Activated T-cell treated with anti-CD3 and anti-CD28 coated beads, Interleukin-2, amount 50 U/mL, for 72 hours (primary cell): ENCODE results near the gene CRIP3. TPM values are rescaled to one million over a fixed set of nuclear protein-coding genes. Genes with fewer than 3 reads are reported as not detected.
"Not testable (repeated sequence)": the region's sequence is repeated elsewhere in the genome, so short reads cannot be mapped to it uniquely, and the experiment has no call there.

Experiments
- ATAC-seq, 2 donors: fragments of 150-1000 bp; cut with Tn5 transposase; replicated peaks in 1 of 2; 2 replicates each; pipeline ENCODE4 v1.10.0; 2021; ENCODE audit warnings: moderate library complexity in 2 of 2, mild to moderate bottlenecking in 1 of 2
- DNase-seq, 2 donors: peaks; one replicate each; pipeline ENCODE4 v3.0.0; 2021 to 2022; ENCODE audit warnings: mixed read lengths in 1 of 2
- H3K27ac Mint-ChIP-seq: one replicate; pipeline ENCODE4 v1.8.0; 2022; ENCODE audit warnings: mild to moderate bottlenecking, moderate library complexity, mixed read lengths
- H3K27me3 Mint-ChIP-seq: one replicate; pipeline ENCODE4 v1.8.0; 2022; ENCODE audit warnings: low read depth, mixed read lengths
- H3K36me3 Mint-ChIP-seq, 2 donors: one replicate each; pipeline ENCODE4 v1.8.0; 2022; ENCODE audit warnings: mixed read lengths in 2 of 2, mild to moderate bottlenecking in 1 of 2; ENCODE audit not compliant: insufficient read depth in 2 of 2
- H3K4me1 Mint-ChIP-seq: one replicate; pipeline ENCODE4 v1.8.0; 2022; ENCODE audit warnings: low read depth, mixed read lengths
- H3K4me3 Mint-ChIP-seq, 2 donors: one replicate each; pipeline ENCODE4 v1.8.0; 2022; ENCODE audit warnings: mild to moderate bottlenecking in 2 of 2, mixed read lengths in 2 of 2, moderate library complexity in 2 of 2
- H3K9me3 Mint-ChIP-seq, 2 donors: one replicate each; pipeline ENCODE4 v1.8.0; 2022; ENCODE audit warnings: mixed read lengths in 2 of 2
- total RNA-seq, 2 donors: library from RNA; stranded (reverse); gene quantifications; one replicate each; pipeline ENCODE4 v1.2.3, GENCODE V29; 2022

Gene CRIP3
- total RNA-seq, 2 donors from 2014 or later, result 0.82 to 0.90 TPM

- H3K4me3 Mint-ChIP-seq, result no peak overlapping the region
- no peaks in the 10 kb centered on the region for H3K36me3 Mint-ChIP-seq
- H3K9me3 Mint-ChIP-seq, result no peaks in the 10 kb centered on the region
- no peak for DNase-seq
- no peak overlapping the region for H3K27ac Mint-ChIP-seq
- H3K27me3 Mint-ChIP-seq, result no peaks in the 10 kb centered on the region
- peaks cover 12% of the 10 kb centered on the region for H3K4me1 Mint-ChIP-seq
- ATAC-seq, result no peak
Measured at GRCh38 chr6:43328528-43328927, 19.9 kb upstream of the CRIP3 start.

GRCh38 chr6:43325876-43326275 lies 17.2 kb upstream of the CRIP3 start:
- H3K9me3 Mint-ChIP-seq, result no peaks in the 10 kb centered on the region
- H3K4me1 Mint-ChIP-seq, result no peaks in the 10 kb centered on the region
- no peaks in the 10 kb centered on the region for H3K27me3 Mint-ChIP-seq
- DNase-seq, result no peak
- H3K4me3 Mint-ChIP-seq, result no peak overlapping the region
- no peak for ATAC-seq
- no peaks in the 10 kb centered on the region for H3K36me3 Mint-ChIP-seq
- H3K27ac Mint-ChIP-seq, result no peak overlapping the region

- ATAC-seq (no peak), DNase-seq (no peak)
- Mint-ChIP-seq H3K27ac (no peak overlapping the region), H3K4me3 (no peak overlapping the region), H3K9me3 (no peaks in the 10 kb centered on the region), H3K36me3 (no peaks in the 10 kb centered on the region), H3K27me3 (no peaks in the 10 kb centered on the region), H3K4me1 (no peaks in the 10 kb centered on the region)
Measured at GRCh38 chr6:43318011-43318410, 9.4 kb upstream of the CRIP3 start.

GRCh38 chr6:43313813-43314212 lies 5.2 kb upstream of the CRIP3 start:
- Mint-ChIP-seq H3K27ac (no peak overlapping the region), H3K4me3 (no peak overlapping the region), H3K27me3 (peaks cover 8% of the 10 kb centered on the region), H3K4me1 (peaks cover 6% of the 10 kb centered on the region), H3K9me3 (no peaks in the 10 kb centered on the region), H3K36me3 (no peaks in the 10 kb centered on the region)
- DNase-seq (no peak), ATAC-seq (no peak)

- Mint-ChIP-seq H3K9me3 (no peaks in the 10 kb centered on the region), H3K27me3 (peaks cover 8% of the 10 kb centered on the region), H3K27ac (no peak overlapping the region), H3K4me1 (peaks cover 13% of the 10 kb centered on the region), H3K36me3 (no peaks in the 10 kb centered on the region), H3K4me3 (no peak overlapping the region)
- DNase-seq (no peak), ATAC-seq (no peak)
Measured at GRCh38 chr6:43311666-43312065, 3.0 kb upstream of the CRIP3 start.

GRCh38 chr6:43310624-43311023 lies 2.0 kb upstream of the CRIP3 start:
- no peaks in the 10 kb centered on the region for H3K9me3 Mint-ChIP-seq
- no peaks in the 10 kb centered on the region for H3K36me3 Mint-ChIP-seq
- DNase-seq (no peak), ATAC-seq (no peak)
- H3K27me3 Mint-ChIP-seq, result peaks cover 8% of the 10 kb centered on the region
- H3K4me3 Mint-ChIP-seq, result no peak overlapping the region
- H3K27ac Mint-ChIP-seq, result no peak overlapping the region
- H3K4me1 Mint-ChIP-seq, result peaks cover 13% of the 10 kb centered on the region

GRCh38 chr6:43310134-43310533 lies 1.5 kb upstream of the CRIP3 start:
- DNase-seq (no peak), ATAC-seq (no peak)
- H3K27me3 Mint-ChIP-seq, result peaks cover 8% of the 10 kb centered on the region
- H3K9me3 Mint-ChIP-seq, result no peaks in the 10 kb centered on the region
- peaks cover 13% of the 10 kb centered on the region for H3K4me1 Mint-ChIP-seq
- H3K36me3 Mint-ChIP-seq, result no peaks in the 10 kb centered on the region
- H3K27ac Mint-ChIP-seq, result no peak overlapping the region
- H3K4me3 Mint-ChIP-seq, result no peak overlapping the region

GRCh38 chr6:43308990-43309477 lies 408 bp upstream of the CRIP3 start:
- H3K27me3 Mint-ChIP-seq, result peaks cover 8% of the 10 kb centered on the region
- no peak overlapping the region for H3K27ac Mint-ChIP-seq
- no peak for ATAC-seq

GRCh38 chr6:43307451-43308100 lies 1.1 kb downstream of the CRIP3 start:
- DNase-seq, result no peak
- H3K4me3 Mint-ChIP-seq, result peak overlapping the region; percentile 23 to 87

More at GRCh38 chr6:43308990-43309477, 408 bp upstream of the CRIP3 start:
- DNase-seq, result no peak
- Mint-ChIP-seq H3K9me3 (no peaks in the 10 kb centered on the region), H3K4me1 (peaks cover 13% of the 10 kb centered on the region), H3K36me3 (no peaks in the 10 kb centered on the region), H3K4me3 (peak overlapping the region; percentile 84 to 87)

GRCh38 chr6:43306086-43306485 lies 2.5 kb downstream of the CRIP3 start:
- Mint-ChIP-seq H3K9me3 (no peaks in the 10 kb centered on the region), H3K36me3 (no peaks in the 10 kb centered on the region), H3K4me1 (peaks cover 13% of the 10 kb centered on the region), H3K27ac (no peak overlapping the region), H3K4me3 (no peak overlapping the region), H3K27me3 (peaks cover 8% of the 10 kb centered on the region)
- ATAC-seq (no peak), DNase-seq (no peak)

More at GRCh38 chr6:43307451-43308100, 1.1 kb downstream of the CRIP3 start:
- H3K27me3 Mint-ChIP-seq, result peaks cover 8% of the 10 kb centered on the region
- H3K36me3 Mint-ChIP-seq, result no peaks in the 10 kb centered on the region
- no peak overlapping the region for H3K27ac Mint-ChIP-seq
- H3K4me1 Mint-ChIP-seq, result peaks cover 13% of the 10 kb centered on the region
- ATAC-seq, result no peak
- H3K9me3 Mint-ChIP-seq, result no peaks in the 10 kb centered on the region

GRCh38 chr6:43304882-43305281 lies 3.7 kb downstream of the CRIP3 start:
- DNase-seq, result no peak
- Mint-ChIP-seq H3K27me3 (no peaks in the 10 kb centered on the region), H3K36me3 (no peaks in the 10 kb centered on the region), H3K4me3 (no peak overlapping the region), H3K4me1 (peaks cover 13% of the 10 kb centered on the region), H3K27ac (no peak overlapping the region), H3K9me3 (no peaks in the 10 kb centered on the region)
- no peak for ATAC-seq

- H3K4me1 Mint-ChIP-seq, result peaks cover 12% of the 10 kb centered on the region
- no peaks in the 10 kb centered on the region for H3K36me3 Mint-ChIP-seq
- no peaks in the 10 kb centered on the region for H3K9me3 Mint-ChIP-seq
- H3K27ac Mint-ChIP-seq, result no peak overlapping the region
- DNase-seq (no peak), ATAC-seq (no peak)
- H3K27me3 Mint-ChIP-seq, result no peaks in the 10 kb centered on the region
- H3K4me3 Mint-ChIP-seq, result no peak overlapping the region
Measured at GRCh38 chr6:43304361-43304760, 4.3 kb downstream of the CRIP3 start.

GRCh38 chr6:43303751-43304331 lies 4.8 kb downstream of the CRIP3 start:
- DNase-seq (no peak), ATAC-seq (no peak)
- Mint-ChIP-seq H3K9me3 (no peaks in the 10 kb centered on the region), H3K27ac (no peak overlapping the region), H3K4me1 (peaks cover 7% of the 10 kb centered on the region), H3K36me3 (no peaks in the 10 kb centered on the region), H3K4me3 (no peak overlapping the region), H3K27me3 (peaks cover 2% of the 10 kb centered on the region)

- not testable (repeated sequence) for H3K4me3 Mint-ChIP-seq, H3K36me3 Mint-ChIP-seq
Measured at GRCh38 chr6:43303006-43303405, 5.6 kb downstream of the CRIP3 start.

More at GRCh38 chr6:43303006-43303405, 5.6 kb downstream of the CRIP3 start:
- not testable (repeated sequence) for H3K9me3 Mint-ChIP-seq, H3K4me1 Mint-ChIP-seq, DNase-seq, H3K27ac Mint-ChIP-seq, ATAC-seq, H3K27me3 Mint-ChIP-seq
